ENCODE results near the gene PIGL.
A peak's percentile ranks its signal among the peaks of the same experiment; 100 is the strongest.
"Not testable (repeated sequence)": the region's sequence is repeated elsewhere in the genome, so short reads cannot be mapped to it uniquely, and the experiment has no call there.

The PIGL gene

DNA sequence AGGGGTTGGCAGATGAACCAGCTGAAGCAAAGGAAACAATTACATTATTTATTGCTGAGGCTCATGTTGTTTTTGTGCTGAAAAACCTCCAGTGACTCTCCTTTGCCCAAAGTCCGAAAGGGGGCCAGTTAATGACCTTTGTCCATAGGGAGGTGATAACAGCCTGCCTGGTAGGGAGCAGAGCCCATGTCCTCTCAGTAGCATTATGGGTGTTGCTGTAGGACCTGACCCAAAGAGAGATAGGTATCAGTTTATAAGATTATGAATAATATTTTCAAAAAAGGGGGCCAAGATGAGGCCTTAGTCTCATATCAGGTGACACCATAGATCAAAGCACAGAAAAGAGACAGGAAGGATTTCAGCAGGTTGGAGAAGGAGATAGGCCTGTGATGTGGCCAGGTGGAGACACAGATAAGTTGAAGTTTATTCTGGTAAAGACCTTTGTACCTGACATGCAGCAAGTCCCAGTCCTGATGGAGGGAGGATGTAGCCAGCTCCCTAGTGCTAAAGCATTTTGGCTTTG is 81.2 kb downstream of the PIGL start:
- no peak overlapping the region for H3K4me3 ChIP-seq (ENCODE audit: low read depth, low read length)
- DNase-seq (ENCODE audit: low read depth) = no peak
- TF ChIP-seq, protein P1, sequence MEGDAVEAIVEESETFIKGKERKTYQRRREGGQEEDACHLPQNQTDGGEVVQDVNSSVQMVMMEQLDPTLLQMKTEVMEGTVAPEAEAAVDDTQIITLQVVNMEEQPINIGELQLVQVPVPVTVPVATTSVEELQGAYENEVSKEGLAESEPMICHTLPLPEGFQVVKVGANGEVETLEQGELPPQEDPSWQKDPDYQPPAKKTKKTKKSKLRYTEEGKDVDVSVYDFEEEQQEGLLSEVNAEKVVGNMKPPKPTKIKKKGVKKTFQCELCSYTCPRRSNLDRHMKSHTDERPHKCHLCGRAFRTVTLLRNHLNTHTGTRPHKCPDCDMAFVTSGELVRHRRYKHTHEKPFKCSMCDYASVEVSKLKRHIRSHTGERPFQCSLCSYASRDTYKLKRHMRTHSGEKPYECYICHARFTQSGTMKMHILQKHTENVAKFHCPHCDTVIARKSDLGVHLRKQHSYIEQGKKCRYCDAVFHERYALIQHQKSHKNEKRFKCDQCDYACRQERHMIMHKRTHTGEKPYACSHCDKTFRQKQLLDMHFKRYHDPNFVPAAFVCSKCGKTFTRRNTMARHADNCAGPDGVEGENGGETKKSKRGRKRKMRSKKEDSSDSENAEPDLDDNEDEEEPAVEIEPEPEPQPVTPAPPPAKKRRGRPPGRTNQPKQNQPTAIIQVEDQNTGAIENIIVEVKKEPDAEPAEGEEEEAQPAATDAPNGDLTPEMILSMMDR (IDR thresholded peaks at IDR 0.05; ENCODE audit: insufficient read depth, low read depth, low read length, missing control alignments) = no peak

DNA sequence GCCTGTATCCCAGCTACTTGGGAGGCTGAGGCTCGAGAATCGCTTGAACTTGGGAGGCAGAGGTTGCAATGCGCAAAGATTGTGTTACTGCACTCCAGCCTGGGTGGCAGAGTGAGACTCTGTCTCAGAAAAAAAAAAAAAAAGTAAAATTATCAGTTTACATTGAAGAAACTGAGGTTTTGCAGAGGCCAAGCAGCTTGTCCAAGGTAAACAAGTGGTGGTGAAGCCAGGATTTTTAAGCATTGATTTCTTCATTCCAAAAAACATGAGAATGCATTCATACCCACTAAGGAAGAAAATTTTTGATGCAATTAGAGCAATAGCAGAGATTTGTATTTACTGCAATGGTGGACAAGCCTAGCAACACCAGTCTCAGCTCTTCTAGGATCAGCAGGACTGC is 83.5 kb downstream of the PIGL start:
- no peak overlapping the region for H3K4me3 ChIP-seq (ENCODE audit: low read depth, low read length)
- TF ChIP-seq, protein P1 (IDR thresholded peaks at IDR 0.05; ENCODE audit: insufficient read depth, low read depth, low read length, missing control alignments) = no peak
- no peak for DNase-seq (ENCODE audit: low read depth)

DNA sequence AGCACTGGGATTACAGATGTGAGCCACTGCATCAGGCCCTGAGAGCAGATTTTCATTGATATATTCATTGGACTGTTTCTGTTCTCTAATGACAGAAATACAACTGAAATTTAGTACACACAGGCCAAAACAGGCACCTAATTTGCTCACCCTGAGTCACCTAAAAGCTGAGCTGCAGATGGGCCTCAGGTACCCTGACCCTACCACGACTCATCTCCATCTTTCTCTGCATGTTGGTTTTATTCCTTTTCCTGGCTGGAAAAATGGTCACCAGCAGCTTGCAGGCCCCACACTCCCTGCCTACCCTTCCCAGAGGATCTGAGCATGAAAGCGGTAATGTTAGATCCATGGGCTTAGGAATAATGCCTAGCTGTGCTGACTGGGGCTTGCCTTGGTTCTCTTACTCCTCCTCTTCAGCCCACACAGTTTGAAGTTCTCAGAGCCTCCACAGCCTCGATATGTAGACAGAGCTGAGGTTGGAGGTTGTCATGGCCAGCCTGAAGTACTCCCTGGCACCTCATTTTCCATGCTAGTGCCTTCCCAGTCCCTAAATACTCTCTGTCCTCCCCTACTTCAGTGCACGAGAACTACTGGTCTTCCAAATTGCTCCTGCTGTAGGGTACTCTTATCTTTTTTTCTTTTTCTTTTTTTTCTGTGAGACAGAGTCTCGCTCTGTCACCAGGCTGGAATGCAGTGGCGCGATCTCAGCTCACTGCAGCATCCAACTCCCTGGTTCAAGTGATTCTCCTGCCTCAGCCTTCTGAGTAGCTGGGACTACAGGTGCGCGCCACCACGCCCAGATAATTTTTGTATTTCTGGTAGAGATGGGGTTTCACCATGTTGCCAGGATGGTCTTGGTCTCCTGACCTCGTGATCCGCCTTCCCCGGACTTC is 85.2 kb downstream of the PIGL start:
- TF ChIP-seq, protein P1 (IDR thresholded peaks at IDR 0.05; ENCODE audit: insufficient read depth, low read depth, low read length, missing control alignments) = no peak
- no peak overlapping the region for H3K4me3 ChIP-seq (ENCODE audit: low read depth, low read length)
- no peak for DNase-seq (ENCODE audit: low read depth)

DNA sequence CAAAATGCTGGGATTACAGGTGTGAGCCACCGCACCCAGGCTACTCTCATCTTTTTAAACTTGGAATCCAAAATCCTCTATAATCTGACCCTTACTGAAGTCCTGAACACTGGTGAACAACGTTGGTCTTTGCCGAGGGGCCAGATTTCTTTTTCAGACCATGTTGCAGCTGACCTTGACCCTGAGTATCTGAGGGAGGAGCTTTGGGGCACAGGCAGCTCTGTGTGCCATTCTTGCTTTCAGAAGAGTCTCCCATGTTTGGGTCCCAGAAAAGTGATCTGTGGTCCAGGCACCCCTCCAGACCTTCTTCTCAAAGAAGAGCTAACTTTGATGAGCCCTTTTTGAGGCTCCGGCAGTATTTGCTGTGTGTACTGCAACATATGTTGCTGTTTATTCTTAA is 85.8 kb downstream of the PIGL start:
- H3K4me3 ChIP-seq (ENCODE audit: low read depth, low read length) = no peak overlapping the region
- DNase-seq (ENCODE audit: low read depth) = no peak
- TF ChIP-seq, protein P1 (IDR thresholded peaks at IDR 0.05; ENCODE audit: insufficient read depth, low read depth, low read length, missing control alignments) = no peak

DNA sequence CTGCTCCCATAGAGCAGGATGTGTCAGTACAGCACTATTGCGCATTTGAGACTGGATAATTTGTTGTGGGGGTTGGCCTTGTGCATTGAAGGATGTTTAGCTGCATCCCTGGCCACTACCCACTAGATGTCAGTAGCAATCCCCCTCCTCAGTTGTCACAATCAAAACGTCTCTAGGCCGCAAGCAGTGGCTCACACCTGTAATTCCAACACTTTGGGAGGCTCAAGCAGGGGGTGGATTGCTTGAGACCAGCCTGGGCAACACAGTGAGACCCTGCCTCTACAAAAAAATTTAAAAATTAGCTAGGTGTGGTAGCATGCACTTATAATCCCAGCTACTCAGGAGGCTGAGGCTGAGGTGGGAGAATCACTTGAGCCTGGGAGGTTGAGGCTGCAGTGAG is 87.8 kb downstream of the PIGL start:
- DNase-seq (ENCODE audit: low read depth) = peak; percentile 40
- TF ChIP-seq, protein P1 (IDR thresholded peaks at IDR 0.05; ENCODE audit: insufficient read depth, low read depth, low read length, missing control alignments) = peak; percentile 56
- H3K4me3 ChIP-seq (ENCODE audit: low read depth, low read length) = no peak overlapping the region

DNA sequence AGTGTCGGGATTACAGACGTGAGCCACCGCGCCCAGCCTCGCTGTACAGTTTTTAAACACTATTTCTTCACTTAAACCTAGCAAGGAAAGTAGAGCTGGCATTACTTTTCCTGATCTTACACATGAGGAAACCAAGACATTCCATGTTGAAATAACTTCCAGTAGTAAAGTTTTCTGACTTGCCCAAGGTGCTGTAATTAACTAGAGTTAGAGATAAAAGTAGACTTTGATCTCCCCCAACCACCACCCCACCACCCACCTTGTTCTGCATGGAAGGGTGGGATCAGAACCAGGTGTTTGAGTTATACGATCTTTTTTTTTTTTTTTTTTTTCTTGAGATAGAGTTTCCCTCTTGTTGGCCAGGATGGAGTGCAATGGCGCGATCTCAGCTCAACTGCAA is 89.2 kb downstream of the PIGL start:
- TF ChIP-seq, protein P1 (IDR thresholded peaks at IDR 0.05; ENCODE audit: insufficient read depth, low read depth, low read length, missing control alignments) = no peak
- DNase-seq (ENCODE audit: low read depth) = no peak
- no peak overlapping the region for H3K4me3 ChIP-seq (ENCODE audit: low read depth, low read length)

DNA sequence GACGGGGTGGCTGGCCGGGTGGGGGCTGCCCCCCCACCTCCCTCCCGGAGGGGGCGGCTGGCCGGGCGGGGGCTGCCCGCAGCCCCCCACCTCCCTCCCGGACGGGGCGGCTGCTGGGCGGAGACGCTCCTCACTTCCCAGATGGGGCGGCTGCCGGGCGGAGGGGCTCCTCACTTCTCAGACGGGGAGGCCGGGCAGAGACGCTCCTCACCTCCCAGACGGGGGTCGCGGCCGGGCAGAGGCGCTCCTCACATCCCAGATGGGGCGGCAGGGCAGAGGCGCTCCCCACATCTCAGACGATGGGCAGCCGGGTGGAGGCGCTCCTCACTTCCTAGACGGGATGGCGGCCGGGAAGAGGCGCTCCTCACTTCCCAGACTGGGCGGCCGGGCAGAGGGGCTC is 95.1 kb downstream of the PIGL start:
- not testable (repeated sequence) for DNase-seq (ENCODE audit: low read depth); H3K4me3 ChIP-seq (ENCODE audit: low read depth, low read length)

Measured in GM12865 (cell line).